GM12892 (cell line): ENCODE data around the gene EHBP1.

Source experiments
- DNase-seq: peaks from one replicate; pipeline ENCODE4 v3.0.0; 2011; ENCODE audit not compliant: insufficient read length
- FAIRE-seq: peaks from 2 replicates; lab custom pipeline; 2011; peaks lifted over from hg19 to GRCh38; lab: Jason Lieb, UNC
- POLR2A ChIP-seq: IDR thresholded peaks from 2 replicates; pipeline ENCODE4 v1.6.1; 2011; ENCODE audit warnings: low read depth, low read length, control low read depth
- POLR2AphosphoS5 ChIP-seq: IDR thresholded peaks from 2 replicates; pipeline ENCODE4 v1.6.1; 2011; ENCODE audit warnings: low read depth, low read length, control low read depth
- TAF1 ChIP-seq: IDR thresholded peaks from 2 replicates; pipeline ENCODE4 v1.6.1; 2011; ENCODE audit warnings: low read depth, mild to moderate bottlenecking, control low read depth, low read length, borderline replicate concordance

Gene EHBP1

DNA sequence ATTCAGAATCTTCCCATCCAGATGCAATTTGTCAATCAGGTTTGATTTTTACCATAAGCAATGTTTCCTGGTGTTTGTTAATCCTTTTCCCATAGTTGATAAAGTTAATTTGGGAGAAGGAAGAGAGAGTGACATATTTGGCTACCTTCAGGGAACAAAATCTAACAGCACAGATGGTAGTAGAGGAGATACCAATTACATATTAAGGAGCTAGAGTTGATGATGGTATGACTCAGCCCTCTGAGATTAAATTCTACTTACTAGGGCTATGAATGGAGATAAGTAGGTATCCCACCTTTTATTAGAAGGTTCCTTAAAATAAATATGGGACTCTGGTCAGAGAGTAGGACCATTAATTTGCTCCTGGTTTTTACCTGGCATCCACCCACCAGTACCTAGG, 139.7 kb downstream of the EHBP1 start:
- TF ChIP-seq TAF1, result no peak
- TF ChIP-seq POLR2A, result no peak
- no peak for TF ChIP-seq POLR2AphosphoS5
- DNase-seq (no peak), FAIRE-seq (no peak)

DNA sequence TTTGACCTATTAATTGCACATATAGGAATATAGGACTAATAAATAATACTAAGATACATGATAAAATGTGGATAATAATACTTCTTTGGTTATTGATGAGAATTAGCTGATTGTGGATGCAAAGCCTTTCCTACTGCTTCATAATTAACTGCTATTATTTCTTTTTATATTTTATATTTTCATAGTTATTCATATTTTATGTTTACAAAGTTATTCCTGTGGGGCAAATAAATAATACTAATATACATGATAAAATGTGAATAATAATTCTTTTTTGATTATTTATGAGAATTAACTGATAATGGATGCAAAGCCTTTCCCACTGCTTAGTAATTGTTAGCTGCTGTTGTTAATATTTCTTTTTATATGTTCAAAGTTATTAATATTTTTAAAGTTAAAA, 146.7 kb downstream of the EHBP1 start:
- TF ChIP-seq POLR2A (no peak), POLR2AphosphoS5 (no peak), TAF1 (no peak)
- no peak for DNase-seq
- FAIRE-seq, result no peak

DNA sequence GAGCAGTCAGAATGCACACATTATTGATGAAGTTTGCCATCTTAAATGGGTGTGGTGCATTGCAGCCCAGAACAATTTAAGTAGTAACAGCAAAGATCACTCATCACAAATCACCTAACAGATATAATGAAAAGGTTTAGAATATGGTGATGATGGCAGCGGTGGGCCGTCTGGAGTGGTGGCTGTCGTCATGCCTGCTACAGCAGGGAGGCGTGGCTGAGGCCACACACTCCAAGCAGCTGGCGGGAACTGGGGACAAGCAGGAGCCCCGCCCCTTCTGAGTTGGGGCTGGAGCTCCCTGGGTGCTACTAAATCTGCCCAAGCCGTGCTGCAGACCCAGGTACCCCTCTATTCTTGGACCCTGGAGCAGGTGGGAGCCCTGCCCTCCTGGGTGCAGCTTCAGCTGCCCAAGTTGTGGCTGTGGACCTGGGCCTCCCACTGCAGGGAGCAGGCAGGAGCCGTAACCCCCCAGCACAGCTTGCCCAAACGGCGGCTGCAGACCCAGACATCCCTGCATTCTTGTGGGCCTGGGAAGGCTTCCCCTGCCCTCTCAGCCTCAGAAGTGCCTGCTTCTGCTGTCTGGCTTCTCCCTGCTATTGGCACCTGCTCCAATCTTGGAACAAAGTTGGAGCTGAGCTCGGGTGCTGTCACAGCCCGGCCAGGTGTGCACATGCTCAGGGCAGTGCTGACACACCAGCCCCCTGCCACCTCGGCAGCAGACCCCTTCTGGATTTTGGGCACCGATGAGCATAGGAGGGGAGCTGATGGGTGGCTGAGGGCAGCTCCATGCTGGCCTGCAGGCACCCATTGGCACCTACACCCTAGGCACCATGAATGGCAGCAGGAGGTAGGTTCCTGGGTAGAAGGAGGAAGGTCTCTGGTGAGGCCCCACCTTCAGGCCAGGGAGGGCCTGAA, 149.3 kb downstream of the EHBP1 start:
- FAIRE-seq, result no peak
- DNase-seq, result no peak
- no peak for TF ChIP-seq POLR2A
- no peak for TF ChIP-seq POLR2AphosphoS5

DNA sequence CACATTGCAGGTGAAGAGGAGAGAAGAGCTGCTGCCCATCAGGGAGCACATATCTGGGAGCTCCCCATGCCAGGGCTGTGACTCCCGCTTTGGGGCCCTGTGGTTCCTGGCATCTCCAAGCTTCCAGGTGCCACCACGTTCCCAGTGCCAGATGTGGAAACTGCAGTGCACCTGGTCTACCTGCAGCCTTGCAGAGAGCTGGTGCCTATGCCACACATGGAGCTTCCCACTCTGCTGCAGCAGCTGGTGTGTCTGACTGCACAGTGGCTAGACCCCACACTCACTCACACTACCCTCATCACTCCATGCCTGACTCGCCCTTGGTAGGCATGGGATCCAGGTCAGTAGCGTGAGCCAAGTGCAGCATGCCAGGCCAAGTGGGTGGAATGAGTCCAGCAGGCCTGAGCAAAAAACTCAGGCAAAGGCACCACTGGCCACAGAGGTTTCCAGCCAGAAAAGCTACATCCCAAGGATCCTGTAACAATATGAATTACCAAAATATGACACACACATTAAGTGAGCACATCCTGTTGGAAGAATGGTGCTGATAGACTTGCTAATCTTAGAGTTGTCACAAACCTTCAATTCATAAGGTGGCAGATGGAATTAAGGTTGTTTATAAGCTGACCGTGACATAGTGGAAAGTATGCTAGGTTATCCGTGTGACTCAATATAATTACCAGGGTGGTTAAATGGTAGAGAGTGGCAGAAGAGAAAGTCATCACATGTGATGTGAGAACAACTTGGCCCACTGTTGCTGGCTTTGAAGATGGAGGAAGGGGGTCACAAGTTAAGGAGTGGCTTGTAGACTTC, 150.9 kb downstream of the EHBP1 start:
- FAIRE-seq (no peak), DNase-seq (no peak)
- no peak for TF ChIP-seq POLR2A
- TF ChIP-seq TAF1, result no peak
- TF ChIP-seq POLR2AphosphoS5, result no peak

DNA sequence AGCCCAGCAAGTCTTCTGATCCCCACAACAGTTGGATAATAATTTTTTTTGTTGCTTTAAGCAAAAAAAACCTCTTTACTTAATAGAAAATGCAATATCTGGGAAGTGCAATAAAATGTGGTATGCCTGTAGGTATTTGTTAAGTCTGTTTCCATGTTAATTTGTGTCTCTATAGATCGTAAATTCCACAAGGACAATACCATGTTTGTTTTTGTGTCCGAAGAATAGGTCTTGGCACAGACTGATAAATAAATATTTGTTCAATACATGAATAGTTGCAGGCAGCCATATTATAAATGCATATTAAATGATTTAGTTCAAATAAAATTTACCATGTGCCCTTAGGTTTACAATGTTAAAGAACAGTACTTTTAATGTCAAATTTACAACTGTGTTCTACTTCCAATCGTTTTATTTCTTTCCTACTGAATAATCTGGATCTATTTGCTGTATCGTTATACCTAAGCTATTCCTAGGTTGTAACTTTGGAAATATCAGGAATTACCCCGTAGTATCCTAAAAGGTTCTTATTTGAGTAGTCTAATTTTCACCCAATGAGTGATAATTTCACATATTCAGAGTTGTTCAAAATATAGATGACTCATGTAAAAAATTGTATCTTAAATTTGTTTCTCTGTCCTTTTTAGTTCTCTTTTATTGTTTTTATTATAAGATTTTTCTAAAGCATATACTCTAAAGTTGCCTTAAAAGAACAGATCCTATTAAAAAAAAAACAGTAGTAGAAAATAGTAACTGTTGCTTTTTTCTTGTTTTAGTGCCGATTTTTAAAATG, 151.8 kb downstream of the EHBP1 start:
- DNase-seq (no peak), FAIRE-seq (no peak)
- TF ChIP-seq TAF1 (no peak), POLR2AphosphoS5 (no peak), POLR2A (no peak)

DNA sequence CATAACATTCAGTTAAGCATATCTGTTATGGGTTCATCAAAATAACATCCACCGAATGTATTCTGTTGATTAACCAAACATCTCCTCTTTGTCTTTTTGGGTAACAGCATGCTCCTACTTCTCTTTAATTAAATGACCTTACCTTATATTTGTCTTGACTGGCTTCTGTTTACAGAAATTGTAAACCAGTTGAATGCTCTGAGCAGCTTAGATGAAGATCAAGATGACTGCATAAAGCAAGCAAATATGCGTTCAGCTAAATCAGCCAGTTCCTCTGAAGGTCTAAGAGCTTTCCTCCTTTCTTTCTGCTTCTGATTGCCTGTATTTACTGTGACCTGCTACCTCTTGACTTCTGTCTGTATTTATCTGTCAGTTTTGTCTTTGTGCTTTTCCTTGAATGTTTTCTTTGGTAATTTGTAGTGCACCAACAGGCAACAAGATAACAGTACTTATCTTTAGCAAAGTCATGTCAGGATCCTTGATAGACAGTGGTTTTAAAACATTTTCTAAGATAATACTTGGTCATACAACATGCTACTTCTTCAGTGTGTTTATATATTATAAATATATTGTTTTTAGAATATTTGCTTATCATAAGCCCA, 152.8 kb downstream of the EHBP1 start:
- FAIRE-seq (no peak), DNase-seq (no peak)
- TF ChIP-seq POLR2A, result no peak
- TF ChIP-seq POLR2AphosphoS5, result no peak
- no peak for TF ChIP-seq TAF1

DNA sequence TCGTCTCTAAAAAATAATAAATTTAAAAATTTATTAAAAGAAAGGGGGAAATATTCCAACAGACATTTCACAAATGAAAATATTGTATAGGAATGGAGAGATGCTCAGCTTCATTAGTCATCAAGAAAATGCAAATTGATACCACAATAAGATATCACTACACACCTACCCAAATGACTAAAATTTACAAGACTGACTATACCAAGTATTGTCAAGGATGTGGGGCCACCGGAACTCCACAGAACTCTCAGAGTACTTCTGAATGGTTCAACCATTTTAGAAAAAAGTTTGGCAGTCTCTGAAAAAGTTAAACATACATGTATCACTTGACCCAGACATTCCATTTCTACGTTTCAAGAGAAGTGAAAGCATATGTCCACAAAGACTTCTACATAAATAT, 163.4 kb downstream of the EHBP1 start:
- no peak for DNase-seq
- no peak for TF ChIP-seq TAF1
- no peak for TF ChIP-seq POLR2A
- no peak for TF ChIP-seq POLR2AphosphoS5
- FAIRE-seq, result no peak

DNA sequence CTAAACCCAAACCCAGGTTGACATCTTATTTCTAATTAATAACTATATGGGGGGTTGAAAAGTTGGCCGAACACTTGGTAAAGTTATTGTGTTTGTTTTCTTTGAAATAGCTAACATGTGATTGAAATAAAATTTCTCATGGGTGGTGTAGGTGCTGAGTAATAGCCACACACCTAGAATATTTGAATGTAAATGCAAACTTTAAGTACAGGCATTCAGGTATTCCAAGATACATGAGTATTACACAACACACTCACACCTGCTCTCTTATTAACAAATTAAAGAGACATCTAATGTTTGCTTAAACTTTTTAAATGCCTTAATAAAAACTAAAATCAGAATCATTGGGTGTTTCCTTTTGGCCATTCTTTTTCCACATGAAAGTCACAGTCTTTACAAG, 165.5 kb downstream of the EHBP1 start:
- TF ChIP-seq POLR2A, result no peak
- no peak for TF ChIP-seq TAF1
- no peak for TF ChIP-seq POLR2AphosphoS5
- no peak for DNase-seq
- no peak for FAIRE-seq

DNA sequence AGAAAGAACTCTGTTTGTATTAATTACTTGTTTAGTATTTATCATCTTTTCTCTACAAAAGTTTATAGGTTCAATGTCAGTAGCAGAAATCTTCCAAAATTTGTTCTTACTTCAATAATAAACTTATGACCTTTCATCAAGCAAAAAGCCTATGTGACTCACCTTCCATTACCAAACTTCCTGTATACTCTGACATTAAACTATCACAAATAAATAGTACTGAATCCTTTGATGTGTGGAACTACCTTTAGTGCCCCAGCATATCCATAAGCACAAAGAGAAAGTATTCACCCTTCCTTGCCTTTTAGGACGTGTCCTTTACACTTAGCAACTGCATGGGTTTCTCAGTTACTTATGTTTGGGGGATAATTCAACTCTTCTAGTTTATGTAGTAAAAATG, 166.0 kb downstream of the EHBP1 start:
- no peak for FAIRE-seq
- TF ChIP-seq POLR2A (no peak), POLR2AphosphoS5 (no peak), TAF1 (no peak)
- DNase-seq, result no peak

DNA sequence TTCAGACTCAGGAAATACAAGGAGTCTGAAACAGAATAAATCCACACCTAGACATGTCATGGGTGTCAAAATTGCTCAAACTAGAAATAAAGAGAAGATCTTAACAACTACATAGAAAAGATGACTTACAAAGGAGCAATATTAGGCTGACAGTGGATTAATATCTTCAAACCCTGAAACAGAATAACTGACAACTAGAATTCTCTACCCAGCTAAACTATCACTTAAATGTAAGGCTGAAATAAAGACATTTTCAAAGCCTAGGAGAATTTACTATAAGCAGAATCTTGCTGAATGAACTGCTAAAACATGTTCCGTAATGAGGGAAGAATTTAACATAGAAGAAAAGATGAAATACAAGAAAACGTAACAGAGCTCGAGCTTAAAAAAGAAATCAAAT, 168.1 kb downstream of the EHBP1 start:
- TF ChIP-seq POLR2AphosphoS5, result no peak
- TF ChIP-seq TAF1, result no peak
- TF ChIP-seq POLR2A, result no peak
- peak; percentile 38 for FAIRE-seq
- no peak for DNase-seq
